ENCODE data around the gene AFMID. TPM values are rescaled to one million over a fixed set of nuclear protein-coding genes. Genes with fewer than 3 reads are reported as not detected.

Gene AFMID
- polyA plus RNA-seq, 1 experiment: 28.0 TPM

DNA sequence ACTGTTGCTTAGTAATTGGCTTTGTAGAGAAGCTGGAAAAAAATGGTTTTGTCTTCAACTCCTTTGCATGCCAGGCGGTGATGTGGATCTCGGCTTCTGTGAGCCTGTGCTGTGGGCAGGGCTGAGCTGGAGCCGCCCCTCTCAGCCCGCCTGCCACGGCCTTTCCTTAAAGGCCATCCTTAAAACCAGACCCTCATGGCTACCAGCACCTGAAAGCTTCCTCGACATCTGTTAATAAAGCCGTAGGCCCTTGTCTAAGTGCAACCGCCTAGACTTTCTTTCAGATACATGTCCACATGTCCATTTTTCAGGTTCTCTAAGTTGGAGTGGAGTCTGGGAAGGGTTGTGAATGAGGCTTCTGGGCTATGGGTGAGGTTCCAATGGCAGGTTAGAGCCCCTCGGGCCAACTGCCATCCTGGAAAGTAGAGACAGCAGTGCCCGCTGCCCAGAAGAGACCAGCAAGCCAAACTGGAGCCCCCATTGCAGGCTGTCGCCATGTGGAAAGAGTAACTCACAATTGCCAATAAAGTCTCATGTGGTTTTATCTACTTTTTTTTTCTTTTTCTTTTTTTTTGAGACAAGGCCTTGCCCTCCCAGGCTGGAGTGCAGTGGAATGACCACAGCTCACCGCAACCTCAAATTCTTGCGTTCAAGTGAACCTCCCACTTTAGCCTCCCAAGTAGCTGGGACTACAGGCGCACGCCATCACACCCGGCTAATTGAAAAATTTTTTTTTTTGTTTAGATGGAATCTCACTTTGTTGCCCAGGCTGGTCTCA, 38.1 kb downstream of the AFMID start:
- no peak overlapping the region for H3K4me3 ChIP-seq (ENCODE audit: low read depth, low read length)
- H3K36me3 ChIP-seq (ENCODE audit: control insufficient read depth, insufficient read depth, low read length): 0 out of 2 replicates have a peak, but pooled peaks cover 1% of the 10 kb centered on the region
- no peak for DNase-seq (ENCODE audit: low read depth)
- CTCF ChIA-PET: interaction anchor here (1.3 to 2.3 kb wide), 2 partner anchors 25 to 682 kb away, joined by 3 to 6 read pairs; no protein-coding TSS in a partner anchor
- TF ChIP-seq, protein P1, sequence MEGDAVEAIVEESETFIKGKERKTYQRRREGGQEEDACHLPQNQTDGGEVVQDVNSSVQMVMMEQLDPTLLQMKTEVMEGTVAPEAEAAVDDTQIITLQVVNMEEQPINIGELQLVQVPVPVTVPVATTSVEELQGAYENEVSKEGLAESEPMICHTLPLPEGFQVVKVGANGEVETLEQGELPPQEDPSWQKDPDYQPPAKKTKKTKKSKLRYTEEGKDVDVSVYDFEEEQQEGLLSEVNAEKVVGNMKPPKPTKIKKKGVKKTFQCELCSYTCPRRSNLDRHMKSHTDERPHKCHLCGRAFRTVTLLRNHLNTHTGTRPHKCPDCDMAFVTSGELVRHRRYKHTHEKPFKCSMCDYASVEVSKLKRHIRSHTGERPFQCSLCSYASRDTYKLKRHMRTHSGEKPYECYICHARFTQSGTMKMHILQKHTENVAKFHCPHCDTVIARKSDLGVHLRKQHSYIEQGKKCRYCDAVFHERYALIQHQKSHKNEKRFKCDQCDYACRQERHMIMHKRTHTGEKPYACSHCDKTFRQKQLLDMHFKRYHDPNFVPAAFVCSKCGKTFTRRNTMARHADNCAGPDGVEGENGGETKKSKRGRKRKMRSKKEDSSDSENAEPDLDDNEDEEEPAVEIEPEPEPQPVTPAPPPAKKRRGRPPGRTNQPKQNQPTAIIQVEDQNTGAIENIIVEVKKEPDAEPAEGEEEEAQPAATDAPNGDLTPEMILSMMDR (IDR thresholded peaks at IDR 0.05; ENCODE audit: insufficient read depth, low read depth, low read length): no peak
- POLR2A ChIA-PET: no interaction called here
- H3K27me3 ChIP-seq (ENCODE audit: control insufficient read depth, insufficient read depth, low read length): peaks cover under 1% of the 10 kb centered on the region

DNA sequence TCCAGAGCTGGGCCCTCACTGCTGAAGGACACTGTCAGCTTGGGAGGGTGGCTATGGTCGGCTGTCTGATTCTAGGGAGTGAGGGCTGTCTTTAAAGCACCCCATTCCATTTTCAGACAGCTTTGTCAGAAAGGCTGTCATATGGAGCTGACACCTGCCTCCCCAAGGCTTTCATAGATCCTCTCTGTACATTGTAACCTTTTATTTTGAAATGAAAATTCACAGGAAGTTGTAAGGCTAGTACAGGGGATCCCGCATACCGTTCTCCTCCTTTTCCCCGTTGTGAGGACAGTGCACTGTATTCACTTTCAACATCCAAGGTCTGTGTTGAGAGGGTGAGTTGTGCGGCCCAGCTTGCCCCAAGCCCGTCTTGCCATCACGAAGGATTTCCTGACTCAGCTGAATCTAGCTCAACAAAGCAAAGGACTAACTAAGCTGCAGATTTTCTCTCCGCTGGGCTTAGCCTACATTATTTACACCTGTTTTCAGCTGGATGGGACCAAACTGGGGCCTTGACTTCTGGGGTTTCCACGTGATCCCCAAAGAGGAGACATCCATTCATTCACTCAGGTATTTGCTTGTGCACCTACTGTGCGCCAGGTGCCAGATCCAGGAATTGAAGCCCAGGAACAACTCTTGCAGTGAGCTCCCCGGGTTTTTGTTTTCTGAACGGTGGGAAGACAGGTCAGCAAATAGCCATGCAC, 39.0 kb downstream of the AFMID start:
- TF ChIP-seq, protein P1 (IDR thresholded peaks at IDR 0.05; ENCODE audit: insufficient read depth, low read depth, low read length): no peak
- no peak overlapping the region for H3K4me3 ChIP-seq (ENCODE audit: low read depth, low read length)
- DNase-seq (ENCODE audit: low read depth): no peak
- ChIA-PET POLR2A (no interaction called here), CTCF (interaction anchor here (1.2 to 2.3 kb wide), 2 partner anchors 24 to 25 kb away, joined by 3 to 6 read pairs; no protein-coding TSS in a partner anchor)
- 0 out of 2 replicates have a peak, but pooled peaks cover 1% of the 10 kb centered on the region for H3K36me3 ChIP-seq (ENCODE audit: control insufficient read depth, insufficient read depth, low read length)
- H3K27me3 ChIP-seq (ENCODE audit: control insufficient read depth, insufficient read depth, low read length): peaks cover 8% of the 10 kb centered on the region

DNA sequence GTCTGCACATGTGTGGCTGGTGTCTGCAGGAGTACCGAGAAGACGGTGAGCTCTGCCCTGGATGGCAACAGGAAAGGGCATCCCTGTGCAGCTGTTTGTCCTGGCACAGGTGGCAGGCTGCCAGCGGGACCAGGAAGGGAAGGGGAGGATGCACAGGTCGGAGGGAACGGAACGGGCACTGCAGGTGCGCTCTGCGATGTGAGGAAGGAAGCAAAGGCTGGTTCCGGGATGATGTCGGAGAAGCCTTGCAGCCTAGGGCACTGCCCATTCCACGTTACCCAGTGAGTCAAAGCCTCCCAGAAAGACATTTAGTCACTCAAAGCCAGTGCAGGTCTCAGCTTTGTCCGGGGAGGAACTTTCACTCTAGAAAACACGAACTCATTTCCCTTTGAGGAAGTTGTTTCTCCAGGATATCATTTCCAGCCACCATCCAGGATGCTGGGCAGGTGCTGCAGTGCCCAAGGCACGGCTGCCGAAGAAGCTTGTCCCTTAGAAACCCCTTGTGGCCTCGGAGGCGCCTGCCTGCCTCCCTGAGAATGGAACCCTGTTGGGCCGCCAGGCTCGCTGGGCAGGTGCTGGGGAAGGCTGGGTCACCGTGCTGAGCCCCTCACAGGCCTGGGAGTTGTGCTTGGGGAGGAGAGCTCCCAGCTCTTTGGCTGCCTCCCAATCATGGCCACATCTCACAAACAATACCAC, 39.7 kb downstream of the AFMID start:
- TF ChIP-seq, protein P1 (IDR thresholded peaks at IDR 0.05; ENCODE audit: insufficient read depth, low read depth, low read length): no peak
- CTCF ChIA-PET: interaction anchor here (1.2 to 2.3 kb wide), 2 partner anchors 23 to 24 kb away, joined by 3 to 6 read pairs; no protein-coding TSS in a partner anchor
- POLR2A ChIA-PET: no interaction called here
- no peak overlapping the region for H3K4me3 ChIP-seq (ENCODE audit: low read depth, low read length)
- H3K27me3 ChIP-seq (ENCODE audit: control insufficient read depth, insufficient read depth, low read length): peaks cover 11% of the 10 kb centered on the region
- H3K36me3 ChIP-seq (ENCODE audit: control insufficient read depth, insufficient read depth, low read length): no peaks in the 10 kb centered on the region
- DNase-seq (ENCODE audit: low read depth): no peak

DNA sequence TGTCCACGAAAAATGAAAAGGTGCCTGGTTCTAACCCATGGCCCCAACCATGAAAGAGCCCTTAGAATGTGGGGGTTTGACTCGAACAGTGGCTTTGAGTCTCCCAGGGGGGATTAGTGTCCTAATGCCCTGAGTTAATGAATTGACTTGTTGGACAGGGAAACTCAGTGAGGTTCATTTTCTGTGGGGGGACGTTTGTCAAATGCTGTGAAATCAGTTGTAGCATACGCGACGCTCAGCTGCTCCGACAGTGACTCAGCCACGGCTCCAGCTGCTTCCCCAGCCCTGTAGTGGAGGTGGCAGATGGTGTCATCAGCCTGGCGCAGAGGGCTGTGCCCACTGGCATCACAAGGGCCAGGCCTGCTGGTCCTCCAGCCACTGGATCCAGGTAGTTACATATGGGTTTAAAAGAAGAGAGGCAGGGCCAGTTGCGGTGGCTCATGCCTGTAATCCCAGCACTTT, 40.3 kb downstream of the AFMID start:
- POLR2A ChIA-PET: no interaction called here
- TF ChIP-seq, protein P1 (IDR thresholded peaks at IDR 0.05; ENCODE audit: insufficient read depth, low read depth, low read length): no peak
- CTCF ChIA-PET: interaction anchor here (1.2 to 2.3 kb wide), 2 partner anchors 23 to 24 kb away, joined by 3 to 6 read pairs; no protein-coding TSS in a partner anchor
- DNase-seq (ENCODE audit: low read depth): no peak
- Histone ChIP-seq H3K4me3 (ENCODE audit: low read depth, low read length) (no peak overlapping the region), H3K27me3 (ENCODE audit: control insufficient read depth, insufficient read depth, low read length) (peaks cover 17% of the 10 kb centered on the region), H3K36me3 (ENCODE audit: control insufficient read depth, insufficient read depth, low read length) (no peaks in the 10 kb centered on the region)

Data from BJ (cell line).